Inflammatory macrophage treated with lipopolysaccharide for 4 hours (primary cell): ENCODE data around the gene ARIH1.
A peak's percentile ranks its signal among the peaks of the same experiment; 100 is the strongest.
"Not testable (repeated sequence)": the region's sequence is repeated elsewhere in the genome, so short reads cannot be mapped to it uniquely, and the experiment has no call there.

Source experiments
- DNase-seq: peaks from one replicate; pipeline ENCODE4 v3.0.0-alpha.2; 2020

ARIH1 gene, protein sequence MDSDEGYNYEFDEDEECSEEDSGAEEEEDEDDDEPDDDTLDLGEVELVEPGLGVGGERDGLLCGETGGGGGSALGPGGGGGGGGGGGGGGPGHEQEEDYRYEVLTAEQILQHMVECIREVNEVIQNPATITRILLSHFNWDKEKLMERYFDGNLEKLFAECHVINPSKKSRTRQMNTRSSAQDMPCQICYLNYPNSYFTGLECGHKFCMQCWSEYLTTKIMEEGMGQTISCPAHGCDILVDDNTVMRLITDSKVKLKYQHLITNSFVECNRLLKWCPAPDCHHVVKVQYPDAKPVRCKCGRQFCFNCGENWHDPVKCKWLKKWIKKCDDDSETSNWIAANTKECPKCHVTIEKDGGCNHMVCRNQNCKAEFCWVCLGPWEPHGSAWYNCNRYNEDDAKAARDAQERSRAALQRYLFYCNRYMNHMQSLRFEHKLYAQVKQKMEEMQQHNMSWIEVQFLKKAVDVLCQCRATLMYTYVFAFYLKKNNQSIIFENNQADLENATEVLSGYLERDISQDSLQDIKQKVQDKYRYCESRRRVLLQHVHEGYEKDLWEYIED

DNA sequence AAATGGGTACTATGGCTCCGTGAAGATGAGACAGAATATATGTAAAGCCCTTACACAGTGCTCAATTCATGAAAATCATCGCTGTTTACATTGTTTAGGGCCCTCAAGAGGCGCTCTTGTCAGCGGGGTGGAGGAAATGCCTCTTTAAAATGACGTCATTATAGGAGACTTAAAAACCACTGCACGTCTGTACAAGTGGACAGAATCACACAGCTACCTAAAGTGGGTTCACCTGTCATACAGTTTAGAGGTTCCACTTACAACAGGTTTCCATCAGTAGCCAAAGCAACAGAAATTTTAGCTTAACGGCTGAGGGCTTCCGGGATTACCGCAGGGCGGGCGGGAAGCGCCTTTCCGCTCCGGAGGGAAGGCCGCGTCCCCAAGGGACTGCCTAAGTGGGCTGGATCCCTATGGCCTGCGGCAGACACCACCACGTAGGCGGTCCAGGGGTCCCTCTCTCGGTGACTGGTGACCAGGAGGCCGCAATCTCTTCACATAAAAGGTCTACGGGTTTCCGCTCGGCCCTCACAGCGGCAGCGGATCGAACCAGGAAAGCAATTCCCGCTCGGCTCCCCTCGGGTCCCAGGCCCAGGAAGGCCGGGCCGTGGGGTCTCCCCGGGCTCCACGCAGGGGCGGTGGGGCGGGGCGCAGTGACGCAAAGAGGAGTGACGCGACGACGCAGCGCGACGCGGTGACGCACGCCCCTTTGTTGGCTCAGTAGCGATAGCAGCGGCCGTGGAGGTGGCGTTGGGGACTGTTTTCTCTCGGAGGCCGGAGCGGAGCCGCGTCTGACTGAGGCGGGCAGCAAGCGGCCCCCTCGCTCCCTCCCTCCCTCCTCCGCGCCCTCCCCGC, at the start of gene ARIH1:
Gene ARIH1 (plus strand): TSS at position 717 of the 852 bp plus-strand sequence. CDS start 310 bp downstream, outside the sequence.
- DNase-seq: peak; percentile 96

DNA sequence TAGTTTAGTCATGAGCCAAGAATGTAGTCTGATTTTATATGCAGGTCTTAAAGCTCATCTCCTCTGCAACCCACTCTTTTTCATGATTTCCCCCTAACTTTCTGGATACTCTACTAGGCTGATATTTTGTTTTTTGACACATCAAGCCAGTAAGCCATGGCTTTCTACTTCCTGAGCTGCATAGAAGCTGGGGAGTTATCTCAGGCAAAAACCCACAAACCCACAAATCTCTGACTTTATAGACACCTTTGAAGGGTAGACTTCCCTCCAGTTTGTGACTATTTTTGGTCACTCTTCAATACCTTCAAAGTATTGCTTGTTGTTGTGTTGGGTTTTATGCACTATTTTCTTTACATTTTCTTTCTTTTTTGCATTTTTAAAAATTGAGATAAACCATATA, 47.4 kb upstream of the ARIH1 start:
- DNase-seq: no peak

DNA sequence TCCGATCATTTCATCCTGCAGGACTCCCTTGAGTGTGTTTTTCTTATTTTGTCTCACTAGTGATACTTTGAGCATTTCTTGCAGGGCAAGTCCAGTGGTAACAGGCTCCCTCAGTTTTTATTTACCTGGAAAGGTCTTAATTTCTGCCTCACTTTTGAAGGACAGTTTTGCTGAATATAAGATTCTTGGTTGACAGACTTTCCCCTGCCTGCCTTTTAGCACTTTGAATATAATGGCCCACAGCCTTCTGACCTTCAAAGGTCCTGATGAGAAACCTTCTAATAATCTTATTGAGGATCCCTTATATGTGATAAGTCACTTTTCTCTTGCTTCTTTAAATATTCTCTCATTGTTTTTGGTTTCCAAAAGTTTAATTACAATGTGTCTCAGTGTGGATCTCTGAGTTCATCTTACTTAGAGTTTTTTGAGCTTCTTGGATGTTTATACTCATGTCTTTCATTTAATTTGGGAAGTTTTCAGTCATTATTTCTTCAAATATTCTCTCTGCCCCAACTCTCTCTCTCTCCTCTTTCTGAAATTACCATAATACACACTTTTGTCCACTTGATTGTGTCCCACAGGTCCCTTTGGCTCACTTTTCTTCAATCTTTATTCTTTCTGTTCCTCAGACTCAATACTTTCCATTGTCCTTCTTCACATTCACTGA, 36.3 kb upstream of the ARIH1 start:
- DNase-seq: no peak

- not testable (repeated sequence) for DNase-seq
Observed at GRCh38 chr15:72442848-72443247, 31.3 kb upstream of the ARIH1 start.

- no peak for DNase-seq
Observed at GRCh38 chr15:72445426-72445825, 28.7 kb upstream of the ARIH1 start.

- no peak for DNase-seq
Observed at GRCh38 chr15:72450805-72451204, 23.3 kb upstream of the ARIH1 start.

DNA sequence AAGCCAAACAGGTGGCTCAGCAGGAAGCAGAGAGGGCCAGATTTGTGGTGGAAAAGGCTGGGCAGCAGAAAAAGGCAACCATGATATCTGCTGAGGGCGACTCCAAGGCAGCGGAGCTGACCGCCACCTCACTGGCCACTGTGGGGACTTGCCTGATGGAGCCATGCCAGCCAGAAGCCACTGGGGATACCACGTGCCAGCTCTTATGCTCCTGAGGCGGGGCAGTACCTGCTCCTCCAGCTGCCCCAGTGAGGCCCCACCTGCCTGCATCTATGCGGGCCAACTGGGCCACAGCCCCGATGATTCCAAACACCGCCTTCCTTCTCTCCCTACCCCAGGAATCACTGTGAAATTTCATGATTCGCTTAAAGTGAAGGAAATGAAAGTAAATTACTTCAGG, 22.9 kb upstream of the ARIH1 start:
- no peak for DNase-seq

- no peak for DNase-seq
Observed at GRCh38 chr15:72456684-72457083, 17.4 kb upstream of the ARIH1 start.

DNA sequence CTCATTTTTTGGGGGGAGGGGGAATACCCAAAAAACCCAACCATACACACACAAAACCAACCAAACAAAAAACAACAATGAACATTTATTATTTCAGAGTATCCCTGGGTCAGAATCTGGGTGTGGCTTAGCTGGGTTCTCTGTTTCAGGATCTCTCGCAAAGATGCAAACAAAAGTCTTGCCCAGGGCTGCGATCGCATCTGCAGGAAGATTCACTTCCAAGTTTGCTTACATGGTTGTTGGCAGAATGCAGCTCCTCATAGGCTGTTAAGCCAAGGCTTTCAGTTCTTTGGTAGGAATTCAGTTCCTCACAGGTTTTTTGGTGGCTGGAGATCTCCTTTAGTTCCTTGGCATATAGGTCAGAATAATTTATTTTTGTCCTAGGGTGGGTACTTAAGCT, 13.7 kb upstream of the ARIH1 start:
- no peak for DNase-seq

DNA sequence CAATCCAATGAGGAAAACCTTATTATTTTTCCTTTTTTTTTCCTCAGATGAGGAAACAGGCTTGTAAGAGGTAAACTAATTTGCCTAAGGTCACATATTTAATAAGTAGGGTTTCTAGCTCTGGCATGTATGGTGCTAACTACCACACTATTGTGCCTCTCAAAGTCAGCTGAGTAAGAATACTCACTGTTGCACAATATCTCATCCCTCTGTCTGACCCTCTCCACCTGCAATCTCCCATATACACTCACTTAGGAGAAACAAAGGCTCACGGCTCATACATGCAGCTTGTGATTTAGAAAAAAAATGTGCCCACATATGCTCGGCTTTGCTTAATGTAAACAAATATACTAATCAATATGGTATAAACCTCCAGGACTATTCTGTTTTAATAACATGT, 10.4 kb upstream of the ARIH1 start:
- DNase-seq: peak; percentile 11

DNA sequence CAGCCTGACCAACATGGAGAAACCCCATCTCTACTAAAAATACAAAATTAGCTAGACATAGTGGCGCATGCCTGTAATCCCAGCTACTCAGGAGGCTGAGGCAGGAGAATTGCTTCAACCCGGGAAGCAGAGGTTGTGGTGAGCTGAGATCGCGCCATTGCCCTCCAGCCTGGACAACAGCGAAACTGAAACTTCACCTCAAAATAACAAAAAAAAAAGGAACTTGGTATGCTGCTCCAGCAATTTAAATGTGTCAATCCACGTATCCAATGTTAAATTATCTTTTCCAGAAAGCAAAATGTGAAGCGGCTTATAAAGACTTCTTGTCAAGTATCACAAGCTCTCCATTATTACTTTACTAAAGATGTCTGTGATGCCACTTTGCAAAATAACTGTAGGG, 9.9 kb upstream of the ARIH1 start:
- peak; percentile 56 for DNase-seq

DNA sequence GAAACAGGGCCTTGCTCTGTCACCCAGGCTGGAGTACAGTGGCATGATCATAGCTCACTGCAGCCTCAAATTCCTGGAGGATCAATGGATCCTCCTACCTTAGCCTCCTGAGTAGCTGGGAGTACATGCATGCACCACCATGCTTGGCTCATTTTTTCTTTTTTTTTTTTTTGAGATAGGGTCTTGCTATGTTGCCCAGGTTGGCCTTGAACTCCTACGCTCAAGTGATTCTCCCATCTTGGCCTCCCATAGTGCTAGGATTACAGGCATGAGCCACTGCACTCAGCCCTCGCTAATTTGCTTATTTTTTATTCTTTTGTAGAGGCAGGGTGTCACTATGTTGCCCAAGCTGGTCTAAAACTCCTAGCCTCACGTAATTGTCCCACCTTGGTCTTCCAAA, 6.0 kb upstream of the ARIH1 start:
- DNase-seq: no peak

- DNase-seq: peak; percentile 19
Observed at GRCh38 chr15:72472992-72473610, 1.0 kb upstream of the ARIH1 start.

DNA sequence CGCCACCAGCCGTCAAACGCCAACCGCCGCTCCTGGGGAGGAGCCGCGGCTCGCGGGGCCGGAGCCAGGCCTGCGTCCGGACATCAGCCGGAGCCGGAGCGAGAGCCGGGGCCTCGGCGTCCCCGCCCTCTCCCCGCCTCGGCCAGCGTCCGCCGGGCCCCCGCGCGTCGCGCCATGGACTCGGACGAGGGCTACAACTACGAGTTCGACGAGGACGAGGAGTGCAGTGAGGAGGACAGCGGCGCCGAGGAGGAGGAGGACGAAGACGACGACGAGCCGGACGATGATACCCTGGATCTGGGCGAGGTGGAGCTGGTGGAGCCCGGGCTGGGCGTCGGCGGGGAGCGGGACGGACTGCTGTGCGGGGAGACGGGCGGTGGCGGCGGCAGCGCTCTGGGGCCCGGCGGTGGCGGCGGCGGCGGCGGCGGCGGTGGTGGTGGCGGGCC, 359 bp downstream of the ARIH1 start:
- DNase-seq: no peak

DNA sequence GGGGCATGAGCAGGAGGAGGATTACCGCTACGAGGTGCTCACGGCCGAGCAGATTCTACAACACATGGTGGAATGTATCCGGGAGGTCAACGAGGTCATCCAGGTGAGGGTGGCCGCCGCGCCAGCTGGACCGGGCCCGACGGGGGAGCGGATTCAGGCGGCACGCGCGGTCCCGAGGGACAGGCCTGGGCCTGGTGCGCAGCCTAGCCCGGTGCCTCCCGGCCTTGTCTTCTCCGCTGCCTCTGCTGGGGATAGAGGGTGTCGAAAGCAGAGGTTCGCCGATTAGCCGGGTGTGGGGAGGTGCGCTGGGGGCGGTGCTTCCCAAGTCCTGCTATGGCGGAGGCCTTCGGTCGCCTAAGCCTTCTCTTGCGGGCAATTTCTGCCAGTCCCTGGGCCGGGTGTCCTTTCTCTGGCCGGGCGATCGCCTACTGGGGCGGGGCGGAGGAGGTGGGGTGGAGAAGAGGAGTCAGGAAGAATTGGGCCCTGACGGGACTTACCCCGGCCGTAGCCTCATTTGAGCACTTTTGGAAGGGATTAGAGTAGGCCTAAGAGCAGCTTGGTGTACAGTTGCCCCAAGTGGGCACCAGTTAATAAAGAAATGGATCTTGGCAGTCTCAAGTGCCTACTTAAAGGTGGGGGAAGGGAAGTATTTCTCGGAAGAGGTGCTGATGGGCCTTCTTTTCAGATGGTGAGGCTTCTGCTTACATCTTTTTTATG, 940 bp downstream of the ARIH1 start:
- peak; percentile 84 for DNase-seq

- no peak for DNase-seq
Observed at GRCh38 chr15:72475674-72476073, 1.5 kb downstream of the ARIH1 start.

DNA sequence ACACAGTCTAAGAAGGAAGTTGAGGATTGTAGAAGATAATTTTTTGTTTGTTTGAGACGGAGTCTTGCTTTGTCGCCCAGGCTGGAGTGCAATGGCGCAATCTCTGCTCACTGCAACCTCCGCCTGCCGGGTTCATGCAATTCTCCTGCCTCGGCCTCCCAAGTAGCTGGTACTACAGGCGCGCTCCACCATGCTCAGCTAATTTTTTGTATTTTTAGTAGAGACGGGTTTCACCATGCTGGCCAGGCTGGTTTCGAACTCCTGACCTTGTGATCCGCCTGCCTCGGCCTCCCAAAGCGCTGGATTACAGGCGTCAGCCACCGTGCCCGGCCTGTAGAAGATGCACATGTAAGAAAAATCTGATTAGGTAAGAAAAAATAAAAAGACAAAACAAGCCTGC, 2.2 kb downstream of the ARIH1 start:
- DNase-seq: peak; percentile 9

GRCh38 chr15:72481015-72481659, 7.0 kb downstream of the ARIH1 start:
- no peak for DNase-seq

GRCh38 chr15:72482275-72482674, 8.1 kb downstream of the ARIH1 start:
- DNase-seq: no peak

- DNase-seq: no peak
Observed at GRCh38 chr15:72483279-72483678, 9.1 kb downstream of the ARIH1 start.

GRCh38 chr15:72486144-72486543, 12.0 kb downstream of the ARIH1 start:
- no peak for DNase-seq
